Astrocyte (in vitro differentiated cells and primary cell): Measurements from ENCODE around the gene UBE2D1. TPM values are rescaled to one million over a fixed set of nuclear protein-coding genes. Genes with fewer than 3 reads are reported as not detected.
A peak's percentile ranks its signal among the peaks of the same experiment; 100 is the strongest.

Experiments
- DNase-seq: peaks from one replicate; pipeline ENCODE4 v3.0.0-alpha.2; 2010; ENCODE audit warnings: low read depth
- FAIRE-seq: peaks from 2 replicates; lab custom pipeline; 2011; peaks lifted over from hg19 to GRCh38; lab: Jason Lieb, UNC
- H2AFZ ChIP-seq: 2 replicates; pipeline ENCODE4 v1.6.0; 2012; ENCODE audit warnings: low read depth, low read length, inconsistent platforms
- H3K27ac ChIP-seq: 2 replicates; pipeline ENCODE4 v1.5.1; 2011; ENCODE audit warnings: low read depth, low read length, inconsistent platforms
- H3K27me3 ChIP-seq: 2 replicates; pipeline ENCODE4 v1.6.0; 2011; ENCODE audit warnings: low read length, inconsistent platforms; ENCODE audit not compliant: insufficient read depth
- H3K36me3 ChIP-seq: 2 replicates; pipeline ENCODE4 v1.5.1; 2011; ENCODE audit warnings: low read length, inconsistent platforms; ENCODE audit not compliant: insufficient read depth
- H3K4me1 ChIP-seq: 2 replicates; pipeline ENCODE4 v1.5.1; 2011; ENCODE audit warnings: low read length, inconsistent platforms; ENCODE audit not compliant: insufficient read depth
- H3K4me2 ChIP-seq: 2 replicates; pipeline ENCODE4 v1.6.0; 2012; ENCODE audit warnings: low read length, inconsistent platforms
- H3K4me3 ChIP-seq: 2 replicates; pipeline ENCODE4 v1.5.1; 2011; ENCODE audit warnings: low read depth, mild to moderate bottlenecking, low read length, inconsistent platforms; ENCODE audit not compliant: insufficient read depth
- H3K79me2 ChIP-seq: 2 replicates; pipeline ENCODE4 v1.6.0; 2012; ENCODE audit warnings: mild to moderate bottlenecking, low read length, inconsistent platforms; ENCODE audit not compliant: insufficient read depth
- H3K9ac ChIP-seq: 2 replicates; pipeline ENCODE4 v1.6.0; 2012; ENCODE audit warnings: mild to moderate bottlenecking, low read length, inconsistent platforms
- H3K9me3 ChIP-seq: 2 replicates; pipeline ENCODE4 v1.5.1; 2012; ENCODE audit warnings: low read depth, mild to moderate bottlenecking, low read length, inconsistent platforms; ENCODE audit not compliant: insufficient read depth
- H4K20me1 ChIP-seq: 2 replicates; pipeline ENCODE4 v1.6.0; 2012; ENCODE audit warnings: low read length, inconsistent platforms; ENCODE audit not compliant: insufficient read depth
- H3K27ac Mint-ChIP-seq: one replicate; pipeline ENCODE4 v1.8.0; 2021; ENCODE audit warnings: mild to moderate bottlenecking, mixed read lengths; ENCODE audit not compliant: unreplicated experiment
- H3K27me3 Mint-ChIP-seq: one replicate; pipeline ENCODE4 v1.8.0; 2021; ENCODE audit warnings: low read depth, mixed read lengths; ENCODE audit not compliant: unreplicated experiment
- H3K36me3 Mint-ChIP-seq: one replicate; pipeline ENCODE4 v1.8.0; 2021; ENCODE audit warnings: low read depth, mixed read lengths; ENCODE audit not compliant: unreplicated experiment
- H3K4me1 Mint-ChIP-seq: one replicate; pipeline ENCODE4 v1.8.0; 2021; ENCODE audit warnings: low read depth, mixed read lengths; ENCODE audit not compliant: unreplicated experiment
- H3K4me3 Mint-ChIP-seq: one replicate; pipeline ENCODE4 v1.8.0; 2021; ENCODE audit warnings: mild to moderate bottlenecking, moderate library complexity, mixed read lengths; ENCODE audit not compliant: unreplicated experiment
- H3K9me3 Mint-ChIP-seq: one replicate; pipeline ENCODE4 v1.8.0; 2021; ENCODE audit warnings: mild to moderate bottlenecking, mixed read lengths; ENCODE audit not compliant: unreplicated experiment
- EZH2 ChIP-seq: IDR thresholded peaks from 2 replicates; pipeline ENCODE4 v1.6.1; 2012; ENCODE audit warnings: mild to moderate bottlenecking, low read length, inconsistent platforms; ENCODE audit not compliant: insufficient read depth
- total RNA-seq: library from RNA; stranded (reverse); gene quantifications from 2 replicates; pipeline ENCODE4 v1.2.1, GENCODE V29; 2021
- TF ChIP-seq, protein P1 (sequence below): IDR thresholded peaks from 2 replicates; pipeline ENCODE4 v1.5.1; 2011; ENCODE audit warnings: low read depth, mild to moderate bottlenecking, inconsistent platforms, low read length, moderate library complexity; ENCODE audit not compliant: insufficient read depth

UBE2D1 gene
- total RNA-seq, 1 donor from 2014 or later: 22.1 TPM

- no peak overlapping the region for H3K4me2 ChIP-seq
- no peak overlapping the region for H3K9ac ChIP-seq
- no peaks in the 10 kb centered on the region for H4K20me1 ChIP-seq
- no peaks in the 10 kb centered on the region for H3K27me3 ChIP-seq
- H3K9me3 ChIP-seq: no peaks in the 10 kb centered on the region
- no peak overlapping the region for H3K27ac ChIP-seq
- H3K9me3 Mint-ChIP-seq: no peaks in the 10 kb centered on the region
- peaks cover 5% of the 10 kb centered on the region for H3K4me1 Mint-ChIP-seq
- H3K79me2 ChIP-seq: no peaks in the 10 kb centered on the region
- no peak overlapping the region for H3K4me3 ChIP-seq
- no peaks in the 10 kb centered on the region for H3K36me3 ChIP-seq
- no peak for TF ChIP-seq EZH2
- TF ChIP-seq, protein P1, sequence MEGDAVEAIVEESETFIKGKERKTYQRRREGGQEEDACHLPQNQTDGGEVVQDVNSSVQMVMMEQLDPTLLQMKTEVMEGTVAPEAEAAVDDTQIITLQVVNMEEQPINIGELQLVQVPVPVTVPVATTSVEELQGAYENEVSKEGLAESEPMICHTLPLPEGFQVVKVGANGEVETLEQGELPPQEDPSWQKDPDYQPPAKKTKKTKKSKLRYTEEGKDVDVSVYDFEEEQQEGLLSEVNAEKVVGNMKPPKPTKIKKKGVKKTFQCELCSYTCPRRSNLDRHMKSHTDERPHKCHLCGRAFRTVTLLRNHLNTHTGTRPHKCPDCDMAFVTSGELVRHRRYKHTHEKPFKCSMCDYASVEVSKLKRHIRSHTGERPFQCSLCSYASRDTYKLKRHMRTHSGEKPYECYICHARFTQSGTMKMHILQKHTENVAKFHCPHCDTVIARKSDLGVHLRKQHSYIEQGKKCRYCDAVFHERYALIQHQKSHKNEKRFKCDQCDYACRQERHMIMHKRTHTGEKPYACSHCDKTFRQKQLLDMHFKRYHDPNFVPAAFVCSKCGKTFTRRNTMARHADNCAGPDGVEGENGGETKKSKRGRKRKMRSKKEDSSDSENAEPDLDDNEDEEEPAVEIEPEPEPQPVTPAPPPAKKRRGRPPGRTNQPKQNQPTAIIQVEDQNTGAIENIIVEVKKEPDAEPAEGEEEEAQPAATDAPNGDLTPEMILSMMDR: no peak
- DNase-seq (no peak), FAIRE-seq (no peak)
- H3K4me3 Mint-ChIP-seq: no peak overlapping the region
- no peak overlapping the region for H3K27ac Mint-ChIP-seq
- H3K4me1 ChIP-seq: no peaks in the 10 kb centered on the region
- no peaks in the 10 kb centered on the region for H3K36me3 Mint-ChIP-seq
- no peak overlapping the region for H2AFZ ChIP-seq
- peaks cover 2% of the 10 kb centered on the region for H3K27me3 Mint-ChIP-seq
These were observed 15.2 kb upstream of the UBE2D1 start for GRCh38 chr10:58319599-58319998.

GRCh38 chr10:58320351-58321049, 14.3 kb upstream of the UBE2D1 start:
- no peaks in the 10 kb centered on the region for H3K79me2 ChIP-seq
- no peaks in the 10 kb centered on the region for H4K20me1 ChIP-seq
- no peaks in the 10 kb centered on the region for H3K36me3 ChIP-seq
- H3K4me3 ChIP-seq: no peak overlapping the region
- Mint-ChIP-seq H3K4me1 (peaks cover 5% of the 10 kb centered on the region), H3K36me3 (no peaks in the 10 kb centered on the region), H3K27me3 (peaks cover 2% of the 10 kb centered on the region), H3K4me3 (no peak overlapping the region), H3K9me3 (no peaks in the 10 kb centered on the region), H3K27ac (no peak overlapping the region)
- H3K4me1 ChIP-seq: no peaks in the 10 kb centered on the region
- no peak overlapping the region for H3K4me2 ChIP-seq
- no peak for TF ChIP-seq EZH2
- no peak overlapping the region for H3K27ac ChIP-seq
- no peaks in the 10 kb centered on the region for H3K9me3 ChIP-seq
- DNase-seq (no peak), FAIRE-seq (no peak)
- H3K9ac ChIP-seq: no peak overlapping the region
- no peaks in the 10 kb centered on the region for H3K27me3 ChIP-seq
- no peak overlapping the region for H2AFZ ChIP-seq

DNA sequence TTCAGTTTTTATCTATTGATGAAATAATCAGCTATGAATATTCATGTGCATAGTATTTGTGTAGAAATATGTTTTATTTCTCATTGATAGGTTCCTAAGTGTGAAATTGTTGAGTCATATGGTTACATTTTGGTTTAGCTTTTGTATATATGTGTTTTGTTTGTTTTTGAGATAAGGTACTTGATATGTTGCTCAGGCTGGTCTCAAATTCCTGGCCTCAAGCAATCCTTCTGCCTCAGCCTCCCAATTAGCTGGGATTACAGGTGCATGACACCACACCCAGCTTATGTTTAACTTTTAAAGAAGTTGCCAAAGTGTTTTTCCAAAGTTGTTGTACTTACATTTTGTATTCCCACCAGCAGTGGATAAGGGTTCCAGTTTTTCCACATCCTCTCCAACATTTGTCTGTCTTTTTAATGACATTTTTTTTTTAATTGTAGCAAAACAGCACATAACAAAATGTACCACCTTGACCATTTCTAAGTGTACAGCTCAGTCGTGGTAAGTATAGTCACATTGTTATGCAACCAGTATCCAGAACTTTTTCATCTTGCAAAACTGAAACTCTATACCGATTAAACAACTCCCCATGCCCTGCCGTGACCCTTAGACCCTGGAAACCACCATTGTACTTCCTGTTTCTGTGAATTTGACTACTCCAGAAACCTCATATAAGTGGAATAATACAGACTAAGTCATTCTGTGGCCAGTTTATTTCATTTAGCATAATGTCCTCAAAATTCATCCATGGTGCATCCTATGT, 12.6 kb upstream of the UBE2D1 start:
- Mint-ChIP-seq H3K4me3 (no peak overlapping the region), H3K4me1 (peaks cover 5% of the 10 kb centered on the region), H3K27ac (no peak overlapping the region), H3K9me3 (no peaks in the 10 kb centered on the region), H3K27me3 (peaks cover 2% of the 10 kb centered on the region), H3K36me3 (no peaks in the 10 kb centered on the region)
- no peak for FAIRE-seq
- H3K36me3 ChIP-seq: no peaks in the 10 kb centered on the region
- no peaks in the 10 kb centered on the region for H3K27me3 ChIP-seq
- H2AFZ ChIP-seq: no peak overlapping the region
- no peaks in the 10 kb centered on the region for H3K4me1 ChIP-seq
- no peak overlapping the region for H3K4me3 ChIP-seq
- DNase-seq: peak; percentile 3
- H3K9ac ChIP-seq: no peak overlapping the region
- no peaks in the 10 kb centered on the region for H3K79me2 ChIP-seq
- H3K4me2 ChIP-seq: no peak overlapping the region
- TF ChIP-seq, protein P1: no peak
- TF ChIP-seq EZH2: no peak
- no peak overlapping the region for H3K27ac ChIP-seq
- H4K20me1 ChIP-seq: no peaks in the 10 kb centered on the region
- no peaks in the 10 kb centered on the region for H3K9me3 ChIP-seq
